A549 (cell line): ENCODE measurements around the gene RASA2.

Source experiments
- CHD4 ChIP-seq: fragments of 200-600 bp; sonication (generic); IDR thresholded peaks from 2 replicates; pipeline ENCODE4 v1.6.1; 2016; ENCODE audit warnings: antibody characterized with exemption, mild to moderate bottlenecking, borderline replicate concordance
- CTCF ChIP-seq: fragments of >200 bp; sonication (Bioruptor Twin); formaldehyde crosslinking; IDR thresholded peaks from 3 replicates; pipeline ENCODE4 v1.5.1; 2016
- POLR2A ChIP-seq: IDR thresholded peaks from 2 replicates; pipeline ENCODE4 v1.6.1; 2012; ENCODE audit warnings: mild to moderate bottlenecking, low read length
- REST ChIP-seq: fragments of 200-600 bp; sonication (generic); IDR thresholded peaks from 2 replicates; pipeline ENCODE4 v1.6.1; 2016; ENCODE audit warnings: antibody characterized with exemption, mild to moderate bottlenecking, moderate library complexity
- RNF2 ChIP-seq: fragments of 200-600 bp; sonication (generic); IDR thresholded peaks from 2 replicates; pipeline ENCODE4 v1.6.1; 2016; ENCODE audit warnings: low read depth, mild to moderate bottlenecking, antibody characterized with exemption, moderate library complexity, borderline replicate concordance
- ZFP36 ChIP-seq: fragments of 450-650 bp; IDR thresholded peaks from 2 replicates; pipeline ENCODE4 v1.6.1; 2014; ENCODE audit warnings: borderline replicate concordance; ENCODE audit not compliant: partially characterized antibody

GRCh38 chr3:141491929-141492328 is 5.1 kb downstream of the RASA2 start:
- no peak for TF ChIP-seq CTCF
- no peak for TF ChIP-seq REST
- no peak for TF ChIP-seq RNF2
- no peak for TF ChIP-seq POLR2A
- no peak for TF ChIP-seq ZFP36
- no peak for TF ChIP-seq CHD4
